ENCODE results near the gene RIMKLB. TPM values are rescaled to one million over a fixed set of nuclear protein-coding genes. Genes with fewer than 3 reads are reported as not detected.
"Not testable (repeated sequence)": the region's sequence is repeated elsewhere in the genome, so short reads cannot be mapped to it uniquely, and the experiment has no call there.

RIMKLB gene
- total and polyA plus RNA-seq, 2 of the 4 experiments (the other 2 are of a cell fraction), result 12.5 to 18.8 TPM

DNA sequence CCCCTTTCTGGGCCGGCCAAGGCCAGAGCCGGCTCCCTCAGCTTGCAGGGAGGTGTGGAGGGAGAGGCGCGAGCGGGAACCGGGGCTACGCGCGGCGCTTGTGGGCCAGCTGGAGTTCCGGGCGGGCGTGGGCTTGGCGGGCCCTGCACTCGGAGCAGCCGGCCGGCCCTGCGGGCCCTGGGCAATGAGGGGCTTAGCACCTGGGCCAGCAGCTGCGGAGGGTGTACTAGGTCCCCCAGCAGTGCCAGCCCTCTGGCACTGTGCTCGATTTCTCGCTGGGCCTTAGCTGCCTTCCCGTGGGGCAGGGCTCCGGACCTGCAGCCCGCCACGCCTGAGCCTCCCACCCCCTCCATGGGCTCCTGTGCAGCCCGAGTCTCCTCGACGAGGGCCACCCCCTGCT lies 89.4 kb downstream of the RIMKLB start:
- H3K9me3 ChIP-seq (ENCODE audit: control insufficient read depth, insufficient read depth, low read length); H4K8ac ChIP-seq (ENCODE audit: low read depth in 2 of 2, low read length in 2 of 2); H4K5ac ChIP-seq (ENCODE audit: low read depth, low read length); H3K4ac ChIP-seq (ENCODE audit: low read depth, low read length); H4K20me1 ChIP-seq (ENCODE audit: insufficient read depth, low read length); BruUV-seq (replicated peaks); H3K9ac ChIP-seq (ENCODE audit: low read depth, low read length); H3K18ac ChIP-seq (ENCODE audit: low read depth, low read length); H2AK9ac ChIP-seq (replicated peaks; ENCODE audit: low read depth, low read length, poor library complexity); H4K91ac ChIP-seq (ENCODE audit: insufficient read depth, low read depth, low read length); in situ Hi-C loops (cut with MboI; ENCODE audit: low sequenced_read_pairs); H3K4me1 ChIP-seq (ENCODE audit: control insufficient read depth, insufficient read depth, low read length); ATAC-seq (ENCODE audit: low read depth); H3K9me1 ChIP-seq (ENCODE audit: insufficient read depth, low read length); H2BK20ac ChIP-seq (ENCODE audit: low read depth, low read length); H2BK120ac ChIP-seq (ENCODE audit: low read depth, low read length); H3K14ac ChIP-seq (replicated peaks; ENCODE audit: low read depth, low read length); DNase-seq; H2AK5ac ChIP-seq (ENCODE audit: low read depth, low read length); H2BK15ac ChIP-seq (ENCODE audit: low read depth, low read length); POLR2A ChIA-PET (ENCODE audit: unreplicated experiment); H3K36me3 ChIP-seq (ENCODE audit: control insufficient read depth, insufficient read depth, low read length); H3K4me3 ChIP-seq (ENCODE audit: insufficient read depth, low read depth, low read length); dilution Hi-C loops (cut with HindIII; ENCODE audit: low sequenced_read_pairs, unreplicated experiment); H3K27ac ChIP-seq (ENCODE audit: insufficient read depth, low read length); H2AFZ ChIP-seq (replicated peaks; ENCODE audit: low read length, poor library complexity); H3K56ac ChIP-seq (ENCODE audit: extremely low read depth, insufficient read depth, low read length); H3K4me2 ChIP-seq (ENCODE audit: low read depth, low read length); H3K79me1 ChIP-seq (ENCODE audit: low read depth in 1 of 2, low read length in 2 of 2); H3K27me3 ChIP-seq (ENCODE audit: control insufficient read depth, insufficient read depth, low read length); H2BK5ac ChIP-seq (ENCODE audit: low read depth, low read length, poor library complexity, severe bottlenecking); H3K23ac ChIP-seq (ENCODE audit: low read depth, low read length); intact Hi-C loops (cut with micrococcal nuclease): not testable (repeated sequence)
- CTCF ChIA-PET, result interaction anchor here (0.5 kb wide), 1 partner anchor 630 kb away, joined by 3 read pairs; the partner anchor contains the start of gene ZNF705A
- 91% methylated on average over 6 of the region's 28 CpGs; no CpG with 5 or more reads in 1 of the 2 experiments for WGBS, 2 experiments (ENCODE audit: extremely low coverage in 2 of 2, insufficient read length in 1 of 2)

DNA sequence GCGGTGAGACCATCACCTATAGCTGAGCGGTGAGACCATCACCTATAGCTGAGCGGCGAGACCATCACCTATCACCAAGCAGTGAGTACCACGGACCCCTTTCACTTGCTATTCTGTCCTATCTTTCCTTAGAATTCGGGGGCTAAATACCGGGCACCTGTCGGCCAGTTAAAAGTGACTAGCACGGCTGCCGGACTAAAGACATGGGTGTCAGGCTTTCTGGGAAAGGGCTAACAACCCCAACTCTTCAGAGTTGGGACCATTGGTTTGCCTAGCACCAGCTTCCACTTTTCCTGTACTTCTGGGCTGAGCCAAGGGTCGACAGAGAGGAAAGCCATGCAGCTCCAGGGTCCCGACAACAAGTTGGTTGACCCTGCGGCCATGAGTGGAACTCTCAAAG lies 90.9 kb downstream of the RIMKLB start:
- BruUV-seq (replicated peaks); in situ Hi-C loops (cut with MboI; ENCODE audit: low sequenced_read_pairs); intact Hi-C loops (cut with micrococcal nuclease): not testable (repeated sequence)

More for the DNA sequence above, 90.9 kb downstream of the RIMKLB start:
- DNase-seq; H3K79me1 ChIP-seq (ENCODE audit: low read depth in 1 of 2, low read length in 2 of 2); H4K91ac ChIP-seq (ENCODE audit: insufficient read depth, low read depth, low read length); H3K4me3 ChIP-seq (ENCODE audit: insufficient read depth, low read depth, low read length); CTCF ChIA-PET; H3K4ac ChIP-seq (ENCODE audit: low read depth, low read length); H3K9me1 ChIP-seq (ENCODE audit: insufficient read depth, low read length); H3K9me3 ChIP-seq (ENCODE audit: control insufficient read depth, insufficient read depth, low read length); H3K9ac ChIP-seq (ENCODE audit: low read depth, low read length); H4K8ac ChIP-seq (ENCODE audit: low read depth in 2 of 2, low read length in 2 of 2); H3K14ac ChIP-seq (replicated peaks; ENCODE audit: low read depth, low read length); H4K5ac ChIP-seq (ENCODE audit: low read depth, low read length); H3K4me1 ChIP-seq (ENCODE audit: control insufficient read depth, insufficient read depth, low read length); H3K23ac ChIP-seq (ENCODE audit: low read depth, low read length); H2BK120ac ChIP-seq (ENCODE audit: low read depth, low read length); H3K56ac ChIP-seq (ENCODE audit: extremely low read depth, insufficient read depth, low read length); ATAC-seq (ENCODE audit: low read depth); dilution Hi-C loops (cut with HindIII; ENCODE audit: low sequenced_read_pairs, unreplicated experiment); H4K20me1 ChIP-seq (ENCODE audit: insufficient read depth, low read length); H3K4me2 ChIP-seq (ENCODE audit: low read depth, low read length); H2BK15ac ChIP-seq (ENCODE audit: low read depth, low read length); H3K18ac ChIP-seq (ENCODE audit: low read depth, low read length); H2AK9ac ChIP-seq (replicated peaks; ENCODE audit: low read depth, low read length, poor library complexity); POLR2A ChIA-PET (ENCODE audit: unreplicated experiment); H2AK5ac ChIP-seq (ENCODE audit: low read depth, low read length); H2BK5ac ChIP-seq (ENCODE audit: low read depth, low read length, poor library complexity, severe bottlenecking); H3K27me3 ChIP-seq (ENCODE audit: control insufficient read depth, insufficient read depth, low read length); H3K36me3 ChIP-seq (ENCODE audit: control insufficient read depth, insufficient read depth, low read length); H2BK20ac ChIP-seq (ENCODE audit: low read depth, low read length); H3K27ac ChIP-seq (ENCODE audit: insufficient read depth, low read length); H2AFZ ChIP-seq (replicated peaks; ENCODE audit: low read length, poor library complexity): not testable (repeated sequence)
- WGBS, 2 experiments (ENCODE audit: extremely low coverage in 2 of 2, insufficient read length in 1 of 2), result no CpG with 5 or more reads among the region's 13 CpGs
